ENCODE data around the gene ABCA10. TPM values are rescaled to one million over a fixed set of nuclear protein-coding genes. Genes with fewer than 3 reads are reported as not detected.
"Not testable (repeated sequence)": the region's sequence is repeated elsewhere in the genome, so short reads cannot be mapped to it uniquely, and the experiment has no call there.

The ABCA10 gene
- total RNA-seq, 2 donors from 2014 or later = not detected

DNA sequence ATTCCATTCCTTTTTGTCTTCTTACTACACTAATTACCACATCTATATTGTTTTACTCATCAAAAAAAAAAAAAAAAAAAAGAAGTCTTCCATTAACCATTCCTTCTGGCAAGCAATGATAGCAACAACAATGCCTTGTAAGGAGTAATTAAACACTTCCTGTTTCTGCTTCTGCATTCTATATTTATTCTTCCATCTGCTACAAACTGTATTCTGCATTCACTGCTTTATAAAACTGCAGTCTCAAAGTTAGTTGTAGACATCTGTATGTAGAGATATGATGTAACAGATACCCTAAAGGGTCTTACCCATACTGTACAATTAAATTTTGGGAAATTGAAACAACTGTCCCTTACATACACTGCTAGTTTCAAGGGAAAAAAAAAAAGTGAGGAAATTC lies 58.2 kb downstream of the ABCA10 start:
- no peaks in the 10 kb centered on the region for H3K9me3 Mint-ChIP-seq
- no peak overlapping the region for H3K4me3 Mint-ChIP-seq
- no peak overlapping the region for H3K9ac ChIP-seq (ENCODE audit: extremely low read depth, low read length, poor library complexity, severe bottlenecking)
- no peak for DNase-seq
- H3K36me3 ChIP-seq (ENCODE audit: control insufficient read depth, insufficient read depth, low read length) = no peaks in the 10 kb centered on the region
- no peaks in the 10 kb centered on the region for H3K27me3 Mint-ChIP-seq (ENCODE audit: insufficient read depth)
- H3K9me3 ChIP-seq (ENCODE audit: control insufficient read depth, low read length) = no peaks in the 10 kb centered on the region
- H3K4me1 Mint-ChIP-seq = no peaks in the 10 kb centered on the region
- no peak overlapping the region for H3K27ac Mint-ChIP-seq
- no peaks in the 10 kb centered on the region for H3K27me3 ChIP-seq (ENCODE audit: control insufficient read depth, insufficient read depth, low read length, poor library complexity, severe bottlenecking)
- H3K4me3 ChIP-seq (ENCODE audit: low read length) = no peak overlapping the region
- no peak for TF ChIP-seq CTCF (conservative IDR thresholded peaks at IDR 0.05)
- H3K4me1 ChIP-seq (ENCODE audit: control insufficient read depth, insufficient read depth, low read length) = no peaks in the 10 kb centered on the region
- H3K36me3 Mint-ChIP-seq (ENCODE audit: low read depth) = no peaks in the 10 kb centered on the region
- no peak overlapping the region for H3K27ac ChIP-seq (ENCODE audit: low read depth, low read length)

DNA sequence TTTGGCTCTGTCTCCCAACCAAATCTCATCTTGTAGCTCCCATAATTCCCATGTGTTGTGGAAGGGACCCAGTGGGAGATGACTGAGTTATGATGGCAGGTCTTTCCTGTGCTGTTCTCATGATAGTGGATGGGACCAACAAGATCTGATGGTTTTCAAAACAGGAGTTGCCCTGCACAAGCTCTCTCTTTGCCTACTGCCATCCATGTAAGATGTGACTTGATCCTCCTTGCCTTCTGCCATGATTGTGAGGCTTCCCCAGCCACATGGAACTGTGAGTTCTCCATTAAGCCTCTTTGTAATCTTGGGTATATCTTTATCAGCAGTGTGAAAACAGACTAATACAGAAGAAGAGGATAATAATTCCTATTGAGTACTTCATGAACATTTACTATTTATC lies 60.0 kb downstream of the ABCA10 start:
- not testable (repeated sequence) for H3K9me3 ChIP-seq (ENCODE audit: control insufficient read depth, low read length); H3K4me3 ChIP-seq (ENCODE audit: low read length); H3K9ac ChIP-seq (ENCODE audit: extremely low read depth, low read length, poor library complexity, severe bottlenecking); DNase-seq; H3K36me3 Mint-ChIP-seq (ENCODE audit: low read depth); H3K36me3 ChIP-seq (ENCODE audit: control insufficient read depth, insufficient read depth, low read length); H3K27me3 ChIP-seq (ENCODE audit: control insufficient read depth, insufficient read depth, low read length, poor library complexity, severe bottlenecking); H3K4me3 Mint-ChIP-seq; H3K4me1 ChIP-seq (ENCODE audit: control insufficient read depth, insufficient read depth, low read length); H3K27ac ChIP-seq (ENCODE audit: low read depth, low read length); H3K27ac Mint-ChIP-seq; H3K27me3 Mint-ChIP-seq (ENCODE audit: insufficient read depth); H3K4me1 Mint-ChIP-seq; H3K9me3 Mint-ChIP-seq

DNA sequence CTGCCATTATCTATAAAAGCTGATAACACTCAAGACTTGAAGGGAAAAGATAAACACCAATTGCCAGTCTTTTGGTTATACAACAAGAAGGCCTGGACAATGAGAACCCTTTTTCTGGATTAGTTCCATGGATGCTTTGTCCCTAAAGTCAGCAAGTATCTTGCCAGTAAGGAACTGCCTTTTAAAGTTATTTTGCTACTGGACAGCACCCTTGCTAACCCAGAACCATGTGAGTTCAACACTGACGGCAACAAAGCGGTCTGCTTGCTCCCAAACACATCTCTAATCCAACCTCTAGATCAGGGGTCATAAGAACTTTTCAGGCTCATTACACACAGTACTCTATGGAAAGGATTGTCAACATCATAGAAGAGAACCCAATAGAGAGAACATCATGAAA lies 61.7 kb downstream of the ABCA10 start:
- H3K27ac ChIP-seq (ENCODE audit: low read depth, low read length) = no peak overlapping the region
- H3K9ac ChIP-seq (ENCODE audit: extremely low read depth, low read length, poor library complexity, severe bottlenecking) = no peak overlapping the region
- no peaks in the 10 kb centered on the region for H3K9me3 ChIP-seq (ENCODE audit: control insufficient read depth, low read length)
- H3K27me3 ChIP-seq (ENCODE audit: control insufficient read depth, insufficient read depth, low read length, poor library complexity, severe bottlenecking) = no peaks in the 10 kb centered on the region
- Mint-ChIP-seq H3K4me1 (no peaks in the 10 kb centered on the region), H3K27me3 (ENCODE audit: insufficient read depth) (no peaks in the 10 kb centered on the region), H3K4me3 (no peak overlapping the region), H3K27ac (no peak overlapping the region), H3K9me3 (no peaks in the 10 kb centered on the region), H3K36me3 (ENCODE audit: low read depth) (no peaks in the 10 kb centered on the region)
- H3K36me3 ChIP-seq (ENCODE audit: control insufficient read depth, insufficient read depth, low read length) = no peaks in the 10 kb centered on the region
- WGBS, 2 experiments (ENCODE audit: insufficient coverage in 1 of 2, insufficient read length in 1 of 2) = 81 to 86% methylated on average over 2 of the region's 2 CpGs
- DNase-seq = no peak
- no peaks in the 10 kb centered on the region for H3K4me1 ChIP-seq (ENCODE audit: control insufficient read depth, insufficient read depth, low read length)
- no peak overlapping the region for H3K4me3 ChIP-seq (ENCODE audit: low read length)
- no peak for TF ChIP-seq CTCF (conservative IDR thresholded peaks at IDR 0.05)

- no peak for TF ChIP-seq CTCF (conservative IDR thresholded peaks at IDR 0.05)
- H3K27ac ChIP-seq (ENCODE audit: low read depth, low read length) = no peak overlapping the region
- no peak for DNase-seq
- no peaks in the 10 kb centered on the region for H3K27me3 ChIP-seq (ENCODE audit: control insufficient read depth, insufficient read depth, low read length, poor library complexity, severe bottlenecking)
- H3K9ac ChIP-seq (ENCODE audit: extremely low read depth, low read length, poor library complexity, severe bottlenecking) = no peak overlapping the region
- Mint-ChIP-seq H3K4me1 (no peaks in the 10 kb centered on the region), H3K27me3 (ENCODE audit: insufficient read depth) (no peaks in the 10 kb centered on the region), H3K36me3 (ENCODE audit: low read depth) (no peaks in the 10 kb centered on the region), H3K4me3 (no peak overlapping the region), H3K27ac (no peak overlapping the region), H3K9me3 (no peaks in the 10 kb centered on the region)
- H3K9me3 ChIP-seq (ENCODE audit: control insufficient read depth, low read length) = no peaks in the 10 kb centered on the region
- no peaks in the 10 kb centered on the region for H3K36me3 ChIP-seq (ENCODE audit: control insufficient read depth, insufficient read depth, low read length)
- no peak overlapping the region for H3K4me3 ChIP-seq (ENCODE audit: low read length)
- no peaks in the 10 kb centered on the region for H3K4me1 ChIP-seq (ENCODE audit: control insufficient read depth, insufficient read depth, low read length)
These were observed 64.4 kb downstream of the ABCA10 start for GRCh38 chr17:69164206-69164605.

All from endodermal cell (in vitro differentiated cells).